SK-N-SH (cell line): ENCODE data around the gene GPR82.

ENCODE experiments used
- CTCF ChIP-seq: fragments of 200-600 bp; sonication (generic); IDR thresholded peaks from 2 replicates; pipeline ENCODE4 v1.6.1; 2017; ENCODE audit warnings: antibody characterized with exemption, mild to moderate bottlenecking, moderate library complexity
- FOXM1 ChIP-seq: IDR thresholded peaks from 2 replicates; pipeline ENCODE4 v1.4.0; 2012; ENCODE audit warnings: low read depth, mild to moderate bottlenecking
- GABPA ChIP-seq: IDR thresholded peaks from 2 replicates; pipeline ENCODE4 v1.4.0; 2012; ENCODE audit warnings: low read depth, mild to moderate bottlenecking
- POLR2AphosphoS5 ChIP-seq: IDR thresholded peaks from 2 replicates; pipeline ENCODE4 v1.6.1; 2012; ENCODE audit warnings: low read depth, low read length
- RAD21 ChIP-seq: IDR thresholded peaks from 2 replicates; pipeline ENCODE4 v1.6.1; 2012; ENCODE audit warnings: mild to moderate bottlenecking, low read length
- RFX5 ChIP-seq: IDR thresholded peaks from 2 replicates; pipeline ENCODE4 v1.6.1; 2012; ENCODE audit warnings: mild to moderate bottlenecking, improper control_type of control experiment, low read length
- TAF1 ChIP-seq: IDR thresholded peaks from 2 replicates; pipeline ENCODE4 v1.6.1; 2012; ENCODE audit warnings: low read depth, mild to moderate bottlenecking, low read length, moderate library complexity, borderline replicate concordance
- USF2 ChIP-seq: fragments of 150-350 bp; IDR thresholded peaks from 2 replicates; pipeline ENCODE4 v1.6.1; 2017; ENCODE audit warnings: antibody characterized with exemption, low read length, low read depth, borderline replicate concordance

GRCh38 chrX:41728125-41728524 is 4.1 kb downstream of the GPR82 start:
- no peak for TF ChIP-seq CTCF
- TF ChIP-seq USF2, result no peak
- TF ChIP-seq GABPA, result no peak
- TF ChIP-seq RAD21, result no peak
- no peak for TF ChIP-seq RFX5
- TF ChIP-seq TAF1, result no peak
- TF ChIP-seq FOXM1, result no peak
- no peak for TF ChIP-seq POLR2AphosphoS5
